HG03378 (cell line): Measurements from ENCODE around the gene LRRC14B.

Experiments used
- ATAC-seq: cut with Tn5 transposase; IDR thresholded peaks from one replicate; pipeline ENCODE4 v1.9.1; 2021; ENCODE audit warnings: mild to moderate bottlenecking, moderate library complexity; ENCODE audit not compliant: unreplicated experiment

LRRC14B gene

DNA sequence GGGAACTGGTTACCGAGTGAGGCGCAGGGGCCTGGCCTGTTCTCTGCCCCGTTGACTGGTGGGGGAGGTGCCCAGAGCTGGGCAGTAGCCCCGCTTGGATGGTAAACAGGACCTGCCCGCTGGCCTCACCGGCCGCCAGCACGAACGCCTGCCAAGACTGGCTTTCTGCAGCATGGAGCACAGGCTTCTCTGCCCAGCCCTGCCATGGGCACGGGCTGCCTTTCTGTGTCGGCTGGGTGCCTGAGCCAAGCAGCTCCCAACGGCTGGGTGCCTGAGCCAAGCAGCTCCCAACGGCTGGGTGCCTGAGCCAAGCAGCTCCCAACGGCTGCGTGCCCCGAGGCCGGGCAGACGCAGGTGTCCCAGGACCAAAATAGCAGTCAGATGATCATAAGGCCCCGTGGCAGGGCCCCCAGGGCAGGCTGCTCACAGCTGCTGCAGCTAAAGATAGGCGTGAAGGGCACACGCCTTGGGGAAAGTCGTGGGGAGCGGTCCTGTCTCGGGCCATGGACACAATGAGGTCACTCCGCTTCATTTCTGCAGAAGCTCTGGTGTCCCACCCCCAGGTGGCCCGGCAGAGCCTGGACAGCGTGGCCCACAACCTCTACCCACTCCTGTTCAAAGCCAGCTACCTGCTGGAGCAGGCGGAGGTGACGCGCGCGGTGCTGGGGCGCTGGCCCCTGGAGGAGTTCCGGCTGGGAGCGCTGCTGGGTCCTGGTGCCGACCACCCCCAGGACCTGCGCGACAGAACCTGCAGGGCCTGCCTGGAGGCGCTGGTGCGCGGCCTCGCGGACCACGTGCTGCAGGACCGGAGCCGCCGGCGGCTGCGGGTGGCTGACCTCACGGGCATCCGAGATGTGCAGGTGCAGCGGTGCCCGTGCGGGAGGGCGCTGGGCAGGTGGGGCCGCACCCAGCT, at the start of gene LRRC14B:
Gene LRRC14B, plus strand, starts transcription at position 460 of the 913 bp plus-strand sequence. Its CDS starts 44 bp downstream, at position 504.
- no peak for ATAC-seq

DNA sequence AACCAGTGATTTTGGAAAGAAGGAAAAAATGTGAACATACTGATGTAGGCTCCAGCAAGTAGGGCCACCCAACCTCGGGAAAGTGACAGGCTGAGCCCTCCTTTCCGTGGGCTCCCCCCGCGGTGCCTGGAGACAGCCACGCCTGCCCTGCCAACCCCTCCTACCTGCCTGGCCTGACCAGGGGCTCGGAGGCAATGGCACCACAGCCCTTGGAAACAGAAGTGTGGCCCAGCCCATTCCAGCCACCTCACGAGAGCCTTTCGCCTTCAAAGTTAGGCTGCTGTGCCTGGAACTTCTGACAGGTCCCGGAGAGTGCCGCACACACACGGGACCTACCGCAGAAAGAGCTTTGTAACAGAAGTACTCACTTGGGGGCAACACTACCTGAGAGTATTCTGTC, 49.5 kb upstream of the LRRC14B start:
- no peak for ATAC-seq

DNA sequence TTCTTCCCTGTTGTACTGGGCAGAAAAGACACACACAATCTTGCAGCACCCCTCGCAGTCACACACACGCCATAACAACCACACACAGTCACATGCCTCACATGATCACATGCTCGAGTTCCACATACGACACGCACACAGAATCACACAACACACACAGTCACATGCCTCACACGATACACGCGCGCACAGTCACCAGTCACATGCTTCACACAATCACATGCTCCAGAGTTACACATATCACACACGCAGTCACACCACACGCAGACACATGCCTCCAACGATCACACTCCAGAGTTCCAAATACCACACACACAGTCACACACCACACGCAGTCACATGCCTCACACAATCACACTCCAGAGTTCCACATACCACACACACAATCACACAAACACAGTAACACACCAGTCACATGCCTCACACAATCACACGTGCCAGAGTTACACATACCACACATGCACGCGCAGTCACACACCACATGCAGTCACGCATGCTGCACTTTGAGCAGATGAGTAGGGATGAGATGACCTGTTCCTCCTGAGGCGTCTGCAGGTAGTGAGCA, 49.0 kb upstream of the LRRC14B start:
- ATAC-seq = no peak

DNA sequence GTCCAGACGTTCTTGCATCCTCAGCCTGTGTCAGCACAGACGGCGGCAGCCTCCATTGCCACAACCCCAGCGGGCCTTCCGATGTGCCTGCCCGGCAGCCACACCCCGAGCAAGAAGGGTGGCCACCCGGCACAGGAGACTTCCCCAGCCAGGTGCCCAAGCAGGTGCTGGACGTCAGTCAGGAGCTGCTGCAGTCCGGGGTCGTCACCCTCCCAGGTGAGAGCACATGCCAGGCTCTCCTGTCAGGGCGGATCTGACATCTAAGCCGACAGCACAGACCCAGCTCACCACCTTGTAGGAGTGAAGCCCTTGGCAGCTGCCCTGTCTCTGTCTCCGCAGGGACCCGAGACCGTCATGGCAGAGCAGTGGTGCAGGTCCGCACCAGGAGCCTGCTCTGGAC, 48.3 kb upstream of the LRRC14B start:
- no peak for ATAC-seq

DNA sequence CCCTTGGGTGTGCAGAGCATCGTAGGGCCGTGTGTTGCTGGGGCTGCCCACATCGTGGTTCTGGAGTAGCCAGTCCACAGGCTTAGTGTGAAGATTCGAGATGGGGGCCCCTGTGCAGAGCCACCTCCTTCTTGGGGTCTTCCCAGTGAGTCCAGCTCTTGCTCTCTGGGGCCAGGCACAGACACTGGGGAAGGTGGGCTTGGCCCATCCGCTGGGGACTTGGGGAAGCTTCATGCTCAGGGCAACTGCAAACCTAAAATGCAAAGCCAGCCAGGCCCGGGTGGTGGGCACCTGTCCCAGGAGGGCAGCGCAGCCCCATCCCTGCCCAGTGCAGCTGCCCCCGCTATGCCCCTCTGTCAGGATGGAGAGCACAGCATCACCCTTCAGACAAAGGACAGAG, 46.4 kb upstream of the LRRC14B start:
- ATAC-seq = no peak

DNA sequence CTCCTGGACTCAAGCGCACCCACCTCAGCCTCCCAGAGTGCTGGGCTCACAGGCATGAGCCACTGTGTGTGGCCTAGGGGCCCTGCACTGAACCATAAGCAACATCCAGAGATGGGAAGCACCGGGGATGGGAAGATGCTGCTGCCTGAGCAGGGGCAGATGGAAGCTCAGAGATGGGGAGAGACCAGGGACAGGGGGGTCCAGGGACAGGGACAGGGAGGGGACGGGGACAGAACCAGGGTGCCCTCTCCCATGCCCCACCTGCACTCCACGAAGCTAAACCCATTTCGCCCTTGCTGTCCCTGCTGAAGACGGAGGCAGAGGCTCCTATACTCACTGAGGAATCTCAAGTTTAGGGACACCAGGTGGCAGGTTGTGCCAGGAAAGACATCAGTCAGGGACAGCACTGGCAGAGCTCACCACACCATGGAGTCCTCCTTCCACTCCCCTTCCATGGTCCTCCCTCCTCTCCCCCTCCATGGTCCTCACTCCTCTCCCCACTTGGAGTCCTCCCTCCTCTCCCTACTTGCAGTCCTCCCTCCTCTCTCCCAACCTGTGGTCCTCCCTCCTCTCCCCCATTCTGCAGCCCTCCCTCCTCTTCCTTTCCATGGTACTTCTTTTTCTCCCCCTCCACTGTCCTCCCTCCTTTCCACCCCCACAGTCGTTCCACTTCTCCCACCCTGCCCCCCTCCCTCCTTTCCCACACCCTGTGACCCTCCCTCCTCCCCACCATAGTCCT, 45.5 kb upstream of the LRRC14B start:
- ATAC-seq = no peak

DNA sequence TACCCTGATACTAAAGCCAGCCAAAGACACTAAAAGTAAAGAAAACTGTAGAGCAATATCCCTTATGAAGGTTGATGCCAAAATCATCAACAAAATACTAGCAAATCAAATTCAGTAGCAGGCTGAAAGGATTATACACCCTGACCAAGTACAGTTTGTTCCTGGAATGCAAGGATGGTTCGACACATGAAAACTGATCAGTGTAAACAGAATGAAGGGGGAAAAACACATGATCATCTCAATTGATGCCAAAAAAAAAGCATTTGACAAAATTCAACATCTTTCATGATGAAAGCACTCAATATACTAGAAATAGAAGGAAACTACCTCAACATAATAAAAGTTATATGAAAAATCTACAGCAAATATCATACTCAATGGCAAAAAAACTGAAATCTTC, 43.5 kb upstream of the LRRC14B start:
- ATAC-seq = no peak

DNA sequence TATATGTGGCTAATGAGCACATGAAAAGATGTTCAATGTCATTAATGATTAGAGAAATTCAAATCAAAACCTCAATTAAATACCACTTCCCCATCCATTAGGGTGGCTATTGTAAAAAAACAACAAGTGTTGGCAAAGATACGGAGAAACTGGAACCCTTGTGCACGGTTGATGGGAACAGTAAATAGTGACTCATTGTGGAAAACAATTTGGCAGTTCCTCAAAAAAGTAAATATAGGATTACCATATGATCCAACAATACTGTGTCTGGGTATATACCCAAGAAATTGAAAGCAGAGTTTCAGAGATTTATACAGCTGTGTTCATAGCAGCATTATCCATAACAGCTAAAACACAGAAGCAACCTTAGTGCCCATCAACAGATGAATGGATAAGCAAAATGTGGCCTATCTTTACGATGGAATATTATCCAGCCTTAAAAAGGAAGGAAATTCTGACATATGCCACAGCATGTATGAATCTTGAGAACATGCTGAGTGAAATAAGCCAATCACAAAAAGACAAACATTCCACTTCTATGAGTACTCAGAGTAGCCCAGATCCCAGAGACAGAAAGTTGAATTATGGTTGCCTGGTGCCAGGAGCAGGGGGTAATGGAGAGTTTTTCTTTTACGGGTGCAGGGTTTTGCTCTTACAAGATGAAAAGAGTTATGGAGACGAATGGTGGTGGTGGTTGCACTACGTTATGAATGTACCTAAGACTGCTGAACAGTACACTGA, 41.4 kb upstream of the LRRC14B start:
- no peak for ATAC-seq

DNA sequence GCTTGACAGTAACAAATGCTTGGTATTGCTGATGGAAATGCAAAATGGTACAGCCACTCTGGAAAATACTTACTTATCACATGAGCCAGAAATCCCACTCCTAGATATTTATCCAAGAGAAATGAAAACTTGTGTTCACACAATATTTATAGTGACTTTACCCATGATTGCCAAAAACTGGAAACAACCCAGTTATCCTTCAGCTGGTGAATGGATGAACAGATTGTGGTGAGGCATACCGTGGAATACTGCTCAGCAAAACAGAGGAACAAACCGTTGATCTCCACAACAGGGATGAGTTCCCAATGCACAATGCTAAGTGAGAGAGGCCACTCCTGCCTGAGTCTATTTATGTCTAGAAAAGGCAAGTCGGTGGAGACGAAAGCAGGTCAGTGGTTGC, 40.5 kb upstream of the LRRC14B start:
- ATAC-seq = no peak

DNA sequence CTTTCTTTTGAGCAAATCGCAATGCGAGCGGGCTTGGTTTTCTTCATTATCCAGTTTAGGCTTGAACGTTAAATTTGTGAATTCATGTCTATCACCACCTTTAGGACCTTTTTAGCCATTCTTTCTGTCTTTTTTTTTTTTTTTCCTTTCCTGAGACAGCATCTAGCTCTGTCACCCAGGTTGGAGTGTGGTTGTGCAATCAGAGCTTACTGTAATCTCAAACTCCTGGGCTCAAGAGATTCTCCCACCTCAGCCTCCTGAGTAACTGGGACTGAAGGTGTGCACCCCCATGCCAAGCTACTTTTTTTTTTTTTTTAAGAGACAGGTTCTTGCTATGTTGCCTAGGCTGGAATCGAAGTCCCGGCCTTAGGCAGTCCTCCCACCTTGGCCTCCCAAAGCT, 39.2 kb upstream of the LRRC14B start:
- no peak for ATAC-seq

DNA sequence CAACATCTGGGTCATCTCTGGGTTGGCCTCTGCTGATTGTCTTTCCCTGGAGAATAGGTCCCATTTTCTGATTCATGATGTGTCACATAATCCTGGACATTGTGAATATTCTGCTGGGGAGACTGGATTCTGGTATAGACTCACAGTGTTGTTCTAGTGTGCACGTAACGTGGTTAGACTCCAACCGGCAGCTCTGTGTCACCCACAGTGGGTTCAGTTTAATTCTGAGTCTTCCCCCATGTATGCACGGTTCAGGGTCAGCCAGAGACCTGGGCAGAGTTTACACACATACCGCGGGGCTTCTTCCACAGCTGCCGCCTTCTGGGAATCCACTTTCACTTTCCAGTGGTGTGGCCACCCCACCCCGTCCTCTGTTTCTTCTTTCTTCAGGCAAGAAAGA, 38.0 kb upstream of the LRRC14B start:
- ATAC-seq = no peak

DNA sequence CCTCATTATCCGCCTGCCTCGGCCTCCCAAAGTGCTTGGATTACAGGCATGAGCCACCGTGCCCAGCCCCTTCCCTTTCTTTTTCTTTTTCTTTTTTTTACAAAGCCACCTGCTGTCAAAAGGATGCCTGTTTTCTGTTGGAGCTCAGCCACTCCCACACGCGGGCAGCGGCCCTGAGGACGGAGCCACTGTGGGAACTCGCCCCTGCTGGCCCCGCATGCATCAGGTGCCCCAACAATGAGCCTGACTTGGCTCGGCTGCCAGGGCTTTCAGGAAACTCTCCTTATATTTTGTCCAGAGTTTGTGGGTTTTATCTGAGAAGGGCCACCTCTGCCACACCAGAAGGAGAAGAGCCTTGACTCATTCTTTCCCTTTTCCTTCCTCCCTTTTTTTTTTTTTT, 37.1 kb upstream of the LRRC14B start:
- no peak for ATAC-seq

DNA sequence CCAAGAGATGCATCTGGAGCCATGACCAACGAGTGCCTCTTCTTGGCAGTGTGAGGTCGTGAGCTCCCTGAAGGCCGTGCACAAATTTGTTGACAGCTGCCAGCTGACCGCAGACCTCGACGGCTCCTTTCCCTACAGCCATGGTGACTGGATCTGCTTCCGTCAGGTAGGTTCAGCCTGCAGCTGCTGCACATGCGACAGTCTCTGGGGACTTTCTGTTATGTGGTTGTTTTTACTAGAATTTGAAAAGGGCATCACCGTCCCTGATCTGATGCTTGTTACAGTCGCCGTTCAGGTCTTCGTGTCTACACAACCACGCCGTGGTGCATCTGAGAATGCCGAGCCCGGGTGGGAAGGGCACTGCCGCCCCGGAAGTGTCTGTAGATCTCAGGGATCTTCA, 36.5 kb upstream of the LRRC14B start:
- ATAC-seq = no peak

DNA sequence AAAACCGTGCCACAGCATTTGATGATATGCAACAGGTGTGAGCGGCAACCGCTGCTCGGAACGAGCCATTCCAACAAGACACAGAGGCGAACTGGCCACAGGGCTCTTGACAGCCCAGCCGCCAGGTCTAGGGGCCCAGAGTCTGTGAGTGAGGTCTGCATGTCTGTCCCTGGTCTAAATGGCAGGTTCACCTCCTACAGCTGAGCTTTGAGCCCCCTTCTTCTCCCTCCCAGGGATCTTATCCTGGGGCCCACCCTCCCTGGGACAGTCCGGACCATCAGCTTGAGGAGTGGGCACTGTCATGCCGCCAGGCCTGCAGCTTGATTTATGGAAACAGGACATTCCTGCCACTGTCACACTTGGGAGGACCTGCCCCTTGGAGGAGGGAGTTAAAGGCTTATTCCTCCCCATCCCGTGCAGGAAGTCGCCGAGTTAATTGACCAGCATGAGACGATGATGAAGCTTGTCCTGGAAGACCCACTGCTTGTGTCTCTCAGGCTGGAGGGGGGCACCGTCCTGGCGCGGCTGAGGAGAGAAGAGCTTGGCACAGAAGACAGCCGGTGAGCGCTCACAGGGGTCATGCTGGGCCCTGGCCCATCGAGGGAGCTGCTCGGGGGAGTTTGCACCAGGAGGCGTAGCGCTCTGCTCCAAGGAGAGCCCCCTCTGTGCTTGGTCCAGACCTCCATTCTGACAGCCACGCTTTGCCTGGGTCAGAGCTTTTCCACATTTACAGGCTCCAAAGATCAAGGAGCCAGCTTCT, 35.5 kb upstream of the LRRC14B start:
- ATAC-seq = no peak

DNA sequence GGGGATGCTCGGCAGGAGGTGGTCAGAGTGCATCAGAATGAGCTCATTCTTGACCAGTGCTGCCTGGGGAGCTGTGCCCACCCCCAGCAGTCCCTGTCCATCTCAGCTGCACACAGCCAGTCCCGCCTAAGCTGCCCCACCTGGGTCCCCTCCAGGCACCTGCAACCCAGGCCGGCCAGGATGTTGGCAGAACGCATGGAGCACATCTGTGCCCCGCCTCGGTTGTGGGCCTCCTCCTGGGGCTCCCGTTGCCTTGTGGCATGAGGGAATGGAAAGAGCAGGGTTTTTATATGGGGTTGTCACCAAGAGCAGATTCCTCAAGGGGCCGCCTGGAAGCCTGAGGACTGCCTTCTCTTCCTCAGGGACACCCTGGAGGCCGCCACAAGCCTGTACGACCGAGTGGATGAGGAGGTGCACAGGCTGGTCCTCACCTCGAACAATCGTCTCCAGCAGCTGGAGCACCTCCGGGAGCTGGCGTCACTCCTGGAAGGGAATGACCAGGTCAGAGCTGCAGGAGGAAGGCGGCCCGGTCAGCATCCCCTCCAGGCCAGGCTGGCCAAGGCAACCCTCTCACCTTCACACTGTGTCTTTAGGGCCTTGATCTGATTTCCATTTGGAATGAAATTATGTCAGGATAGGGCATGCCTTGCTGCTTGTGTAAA, 34.8 kb upstream of the LRRC14B start:
- no peak for ATAC-seq

DNA sequence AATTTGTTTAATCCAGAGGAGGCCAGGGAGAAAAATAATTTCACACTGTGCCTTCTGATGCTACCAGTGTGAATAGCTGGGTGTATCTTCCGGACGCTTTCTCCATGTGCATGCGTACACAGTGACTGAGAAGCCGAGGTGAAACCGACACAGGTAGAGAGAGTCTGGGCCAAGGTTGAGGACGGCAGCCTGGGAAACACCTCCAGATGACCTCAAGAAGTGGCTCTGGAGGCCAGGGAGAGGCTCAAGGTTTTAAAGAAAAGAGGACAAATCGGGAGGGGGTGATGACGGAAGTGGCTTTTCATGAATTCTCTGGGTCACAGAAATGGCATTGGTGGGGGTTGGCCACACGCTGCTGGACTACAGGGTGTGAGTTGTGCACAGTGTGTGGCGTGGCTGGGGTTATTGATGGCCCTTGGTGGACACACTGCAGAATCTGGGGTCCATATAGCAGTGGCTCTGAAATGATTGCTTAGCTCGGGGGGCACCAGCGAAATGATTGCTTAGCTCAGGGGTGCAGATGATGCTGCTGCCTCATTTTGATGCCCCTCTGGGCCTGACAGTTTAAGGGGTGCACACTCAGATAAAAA, 34.1 kb upstream of the LRRC14B start:
- ATAC-seq = no peak

DNA sequence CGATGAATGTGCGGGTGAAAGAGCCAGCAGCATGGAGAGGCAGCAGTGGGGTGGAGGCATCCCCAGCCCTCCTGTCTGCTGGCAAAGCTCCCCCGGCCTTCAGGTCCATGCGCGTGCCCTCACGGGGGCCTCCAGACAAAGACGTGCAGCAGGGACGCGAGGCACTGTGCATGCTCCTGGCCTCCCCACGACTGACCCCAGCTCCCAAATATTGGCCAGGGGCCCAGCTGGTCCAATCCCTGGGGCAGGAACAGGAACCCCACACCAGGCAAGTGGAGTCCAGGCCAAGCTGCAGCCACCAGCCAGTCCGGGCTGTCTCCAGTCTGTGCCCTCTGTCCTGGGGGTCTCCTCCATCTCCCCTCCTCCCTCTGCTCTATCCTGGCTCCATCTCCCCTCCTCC, 33.5 kb upstream of the LRRC14B start:
- no peak for ATAC-seq

DNA sequence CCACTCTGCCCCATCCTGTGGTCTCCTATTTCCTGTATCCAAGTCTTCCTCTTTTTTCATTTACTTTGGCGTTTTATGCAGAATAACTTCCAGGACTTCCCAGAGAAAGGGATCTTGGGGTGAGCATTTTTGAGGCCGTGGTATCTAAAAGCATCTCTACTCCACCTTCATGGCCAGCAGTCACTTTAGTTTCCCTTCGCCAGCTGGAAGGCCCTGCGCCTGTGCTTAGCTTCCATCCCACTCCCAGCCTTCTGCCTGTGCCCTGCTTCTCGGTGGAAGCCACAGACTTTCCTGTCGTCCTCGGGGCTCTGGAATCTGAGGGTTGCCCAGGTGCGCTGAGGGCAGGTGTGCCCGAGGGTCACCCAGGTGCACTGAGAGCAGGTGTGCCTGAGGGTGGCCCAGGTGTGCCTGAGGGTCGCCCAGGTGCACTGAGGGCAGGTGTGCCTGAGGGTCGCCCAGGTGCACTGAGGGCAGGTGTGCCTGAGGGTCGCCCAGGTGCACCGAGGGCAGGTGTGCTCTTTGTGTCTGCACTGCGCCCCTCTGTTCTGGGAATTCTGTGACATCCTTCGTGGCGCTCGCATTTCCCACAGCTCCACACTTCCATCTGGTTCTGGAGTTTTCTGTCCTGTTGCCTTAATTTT, 32.4 kb upstream of the LRRC14B start:
- no peak for ATAC-seq
